ENCODE measurements around the gene SPRN.

- TF ChIP-seq, protein P1, sequence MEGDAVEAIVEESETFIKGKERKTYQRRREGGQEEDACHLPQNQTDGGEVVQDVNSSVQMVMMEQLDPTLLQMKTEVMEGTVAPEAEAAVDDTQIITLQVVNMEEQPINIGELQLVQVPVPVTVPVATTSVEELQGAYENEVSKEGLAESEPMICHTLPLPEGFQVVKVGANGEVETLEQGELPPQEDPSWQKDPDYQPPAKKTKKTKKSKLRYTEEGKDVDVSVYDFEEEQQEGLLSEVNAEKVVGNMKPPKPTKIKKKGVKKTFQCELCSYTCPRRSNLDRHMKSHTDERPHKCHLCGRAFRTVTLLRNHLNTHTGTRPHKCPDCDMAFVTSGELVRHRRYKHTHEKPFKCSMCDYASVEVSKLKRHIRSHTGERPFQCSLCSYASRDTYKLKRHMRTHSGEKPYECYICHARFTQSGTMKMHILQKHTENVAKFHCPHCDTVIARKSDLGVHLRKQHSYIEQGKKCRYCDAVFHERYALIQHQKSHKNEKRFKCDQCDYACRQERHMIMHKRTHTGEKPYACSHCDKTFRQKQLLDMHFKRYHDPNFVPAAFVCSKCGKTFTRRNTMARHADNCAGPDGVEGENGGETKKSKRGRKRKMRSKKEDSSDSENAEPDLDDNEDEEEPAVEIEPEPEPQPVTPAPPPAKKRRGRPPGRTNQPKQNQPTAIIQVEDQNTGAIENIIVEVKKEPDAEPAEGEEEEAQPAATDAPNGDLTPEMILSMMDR (IDR thresholded peaks at IDR 0.05), result no peak
- TF ChIP-seq POLR2A (IDR thresholded peaks at IDR 0.05), result no peak
Observed at GRCh38 chr10:133420579-133420978, 3.8 kb downstream of the SPRN start.

Measured in sigmoid colon (tissue), 3 donors.